GM12878 (cell line): ENCODE data around the gene SYCP2. TPM values are rescaled to one million over a fixed set of nuclear protein-coding genes. Genes with fewer than 3 reads are reported as not detected.

Experiments used
- ATAC-seq: fragments of 200-7000 bp; cut with Tn5 transposase; 3 replicates; pipeline ENCODE4 v1.9.1; 2020; ENCODE audit warnings: mild to moderate bottlenecking, moderate library complexity
- BruUV-seq: library from RNA; stranded (reverse); fragments of 400-500 nt; replicated peaks from 2 replicates; lab custom pipeline; 2021; lab: Mats Ljungman, UMichigan
- CTCF ChIA-PET: fragments of 300-600 bp; sonication (Branson Sonifier 250); formaldehyde crosslinking; extraction: SDS; loops from one replicate; lab custom pipeline; 2021; ENCODE audit warnings: inconsistent platforms; lab: Yijun Ruan, JAX
- POLR2A ChIA-PET: fragments of 350-600 bp; formaldehyde crosslinking; extraction: SDS; loops from one replicate; lab custom pipeline; 2021; ENCODE audit warnings: inconsistent platforms; lab: Charles Lee
- RAD21 ChIA-PET: fragments of 300-600 bp; sonication (Branson Sonifier 250); formaldehyde crosslinking; loops from one replicate; lab custom pipeline; 2023; ENCODE audit warnings: antibody characterized with exemption; ENCODE audit not compliant: unreplicated experiment; lab: Charles Lee
- SMC1A ChIA-PET: fragments of 300-600 bp; sonication (Branson Sonifier 250); formaldehyde crosslinking; loops from one replicate; lab custom pipeline; 2023; ENCODE audit not compliant: unreplicated experiment, uncharacterized antibody; lab: Charles Lee
- DNase-seq: peaks from one replicate; pipeline ENCODE4 v3.0.0-alpha.2; 2011; ENCODE audit warnings: low read depth, low spot score
- FAIRE-seq: peaks from 3 replicates; lab custom pipeline; 2011; peaks lifted over from hg19 to GRCh38; lab: Jason Lieb, UNC
- H2AFZ ChIP-seq: 2 replicates; pipeline ENCODE4 v1.6.0; 2011; ENCODE audit warnings: low read depth, low read length, control low read depth; ENCODE audit not compliant: control insufficient read depth
- H3K27ac ChIP-seq: 2 replicates; pipeline ENCODE4 v1.5.1; 2011; ENCODE audit warnings: control low read depth; ENCODE audit not compliant: control insufficient read depth, insufficient read depth
- H3K27me3 ChIP-seq, 2 experiments: replicated peaks in 1 of 2; 2 replicates each; pipeline versions ENCODE4 v1.6.0 to v1.6.1; 2011; ENCODE audit warnings: low read length in 1 of 2; ENCODE audit not compliant: control insufficient read depth in 2 of 2, insufficient read depth in 2 of 2
- H3K36me3 ChIP-seq, 2 experiments: 2 replicates each; pipeline ENCODE4 v1.5.1; 2011; ENCODE audit warnings: low read length in 1 of 2; ENCODE audit not compliant: control insufficient read depth in 2 of 2, insufficient read depth in 2 of 2
- H3K4me1 ChIP-seq: 2 replicates; pipeline ENCODE4 v1.6.1; 2011; ENCODE audit warnings: mild to moderate bottlenecking, low read length, moderate library complexity, mixed read lengths; ENCODE audit not compliant: control insufficient read depth, insufficient read depth
- H3K4me2 ChIP-seq: 2 replicates; pipeline ENCODE4 v1.6.0; 2011; ENCODE audit warnings: control low read depth; ENCODE audit not compliant: control insufficient read depth, insufficient read depth
- H3K4me3 ChIP-seq: fragments of 200-600 bp; sonication (generic); 2 replicates; pipeline ENCODE4 v1.5.1; 2016
- H3K79me2 ChIP-seq: 2 replicates; pipeline ENCODE4 v1.6.0; 2011; ENCODE audit warnings: low read length; ENCODE audit not compliant: control insufficient read depth, insufficient read depth
- H3K9ac ChIP-seq: 2 replicates; pipeline ENCODE4 v1.8.0; 2011; ENCODE audit warnings: low read length, control low read depth, mixed read lengths; ENCODE audit not compliant: control insufficient read depth, insufficient read depth
- H3K9me3 ChIP-seq: replicated peaks from 3 replicates; pipeline ENCODE4 v1.5.1; 2011; ENCODE audit warnings: mild to moderate bottlenecking, low read length; ENCODE audit not compliant: control insufficient read depth, insufficient read depth
- H4K20me1 ChIP-seq: 2 replicates; pipeline ENCODE4 v1.6.0; 2011; ENCODE audit not compliant: control insufficient read depth, insufficient read depth
- EGR1 ChIP-seq, 2 experiments: IDR thresholded peaks; 1 replicate in 1 of 2; 2 replicates in 1 of 2; pipeline ENCODE4 v1.6.1; 2011 to 2012; ENCODE audit warnings: low read depth in 2 of 2, low read length in 2 of 2, borderline replicate concordance in 1 of 2, mild to moderate bottlenecking in 1 of 2, moderate library complexity in 1 of 2
- KAT2A ChIP-seq: conservative IDR thresholded peaks from 2 replicates; pipeline ENCODE4 v1.6.1; 2011; ENCODE audit warnings: low read depth, low read length; ENCODE audit not compliant: control insufficient read depth
- MAX ChIP-seq: IDR thresholded peaks from 2 replicates; pipeline ENCODE4 v1.6.1; 2012; ENCODE audit warnings: low read depth, low read length, improper control_type of control experiment
- MEF2B ChIP-seq: fragments of 450-650 bp; IDR thresholded peaks from 2 replicates; pipeline ENCODE4 v1.6.1; 2018; ENCODE audit warnings: mild to moderate bottlenecking, moderate library complexity; ENCODE audit not compliant: partially characterized antibody, poor library complexity, severe bottlenecking
- POLR2AphosphoS2 ChIP-seq: IDR thresholded peaks from 2 replicates; pipeline ENCODE4 v1.6.1; 2011; ENCODE audit warnings: low read depth, mild to moderate bottlenecking, low read length, improper control_type of control experiment, moderate library complexity
- SIN3A ChIP-seq: IDR thresholded peaks from 2 replicates; pipeline ENCODE4 v1.6.1; 2012; ENCODE audit warnings: low read depth, low read length, improper control_type of control experiment
- WGBS: methylation state at CpG from one replicate; pipeline ENCODE4 v1.1.6; 2016; ENCODE audit warnings: low lambda C conversion rate; ENCODE audit not compliant: insufficient replicate concordance, insufficient coverage; ENCODE audit errors: missing lambda C conversion rate; 5-methylcytosine and 5-hydroxymethylcytosine counted together
- in situ Hi-C: fragments of 300-500 bp; cut with MboI; formaldehyde crosslinking; loops from 9 replicates; pipeline ENCODE4 v1.14.3; 2018; ENCODE audit warnings: mixed read lengths
- intact Hi-C: fragments of 100-400 bp; cut with micrococcal nuclease; formaldehyde crosslinking; loops from one replicate; pipeline ENCODE4 v1.14.2; 2022; ENCODE audit not compliant: unreplicated experiment
- polyA plus RNA-seq, 11 experiments: library from polyadenylated mRNA; depleted of rRNA in 4 of 11; unstranded in 6 of 11; stranded (reverse) in 5 of 11; fragments of >200 nt; fragmentation: Nextera tagmentation in 4 of 11; fragmentation: Illumina TruSeq in 1 of 11; extraction: Ambion mirVana in 4 of 11; extraction: Trizol in 1 of 11; gene quantifications; 1 replicate in 1 of 11; 2 replicates in 10 of 11; pipeline versions ENCODE4 v1.2.1 to v1.2.3, GENCODE V29; 2011 to 2016; ENCODE audit warnings: inconsistent platforms in 2 of 11, missing spikeins in 2 of 11, low read depth in 1 of 11
- total RNA-seq, 4 experiments: library from RNA; depleted of rRNA in 3 of 4; stranded (reverse); fragments of >200 nt in 3 of 4; fragmentation: Illumina TruSeq in 1 of 4; extraction: Trizol in 1 of 4; gene quantifications; 2 replicates each; pipeline versions ENCODE4 v1.2.1 to v1.2.3, GENCODE V29; 2013 to 2021
- TF ChIP-seq, protein P1 (sequence below): fragments of 450-650 bp; IDR thresholded peaks from 2 replicates; pipeline ENCODE4 v1.6.1; 2017; ENCODE audit warnings: low read depth, mild to moderate bottlenecking, moderate library complexity

SYCP2 gene
- total and polyA plus RNA-seq, 10 of the 15 experiments (the other 5 are each of a cell fraction or from before 2014, with no cell fraction given), result 0.01 to 0.18 (median 0.09) TPM; not detected in 2

GRCh38 chr20:59940956-59941294 is 7.5 kb upstream of the SYCP2 start:
- peaks cover 0 to 1% of the 10 kb centered on the region in 2 experiments; a peak in 1 of 4 replicates for H3K36me3 ChIP-seq
- in situ Hi-C loops, result no loop called here
- TF ChIP-seq KAT2A (no peak), MEF2B (peak; percentile 15), POLR2AphosphoS2 (0 out of 2 replicates have a peak, but pooled peaks have one; percentile 4), MAX (peak; percentile 3; the same call in 1 of the 2 replicates), SIN3A (0 out of 2 replicates have a peak, but pooled peaks have one; percentile 16), EGR1 (IDR thresholded peaks at IDR 0.05; ENCODE audit: borderline replicate concordance in 1 of 2, low read depth in 2 of 2, low read length in 2 of 2) (no peak)
- TF ChIP-seq, protein P1, sequence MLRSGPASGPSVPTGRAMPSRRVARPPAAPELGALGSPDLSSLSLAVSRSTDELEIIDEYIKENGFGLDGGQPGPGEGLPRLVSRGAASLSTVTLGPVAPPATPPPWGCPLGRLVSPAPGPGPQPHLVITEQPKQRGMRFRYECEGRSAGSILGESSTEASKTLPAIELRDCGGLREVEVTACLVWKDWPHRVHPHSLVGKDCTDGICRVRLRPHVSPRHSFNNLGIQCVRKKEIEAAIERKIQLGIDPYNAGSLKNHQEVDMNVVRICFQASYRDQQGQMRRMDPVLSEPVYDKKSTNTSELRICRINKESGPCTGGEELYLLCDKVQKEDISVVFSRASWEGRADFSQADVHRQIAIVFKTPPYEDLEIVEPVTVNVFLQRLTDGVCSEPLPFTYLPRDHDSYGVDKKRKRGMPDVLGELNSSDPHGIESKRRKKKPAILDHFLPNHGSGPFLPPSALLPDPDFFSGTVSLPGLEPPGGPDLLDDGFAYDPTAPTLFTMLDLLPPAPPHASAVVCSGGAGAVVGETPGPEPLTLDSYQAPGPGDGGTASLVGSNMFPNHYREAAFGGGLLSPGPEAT, result peak; percentile 31; the same call in 1 of the 2 replicates
- TF ChIP-seq, all 136 proteins: peak for 5
- Histone ChIP-seq H3K4me1 (peaks cover 10% of the 10 kb centered on the region), H3K27ac (peak overlapping the region; percentile 93), H2AFZ (peak overlapping the region; percentile 98), H4K20me1 (no peaks in the 10 kb centered on the region), H3K9me3 (no peaks in the 10 kb centered on the region), H3K9ac (peak overlapping the region; percentile 74), H3K4me2 (peak overlapping the region; percentile 97), H3K4me3 (peak overlapping the region; percentile 99), H3K79me2 (peaks cover 14% of the 10 kb centered on the region), H3K27me3 (no peaks in the 10 kb centered on the region)
- intact Hi-C loops, result loop anchor here (10.0 kb wide), 1 partner anchor 114 kb away; no protein-coding TSS in a partner anchor
- WGBS, result 0% methylated on average over 4 of the region's 4 CpGs
- POLR2A ChIA-PET, result interaction anchor here (0.7 to 1.3 kb wide), 2 partner anchors 8 to 1600 kb away, joined by 3 read pairs; no protein-coding TSS in a partner anchor
- FAIRE-seq (no peak), ATAC-seq (no peak; the same call in 2 of the 3 replicates), DNase-seq (no peak)
- BruUV-seq, result no TSS peak
- SMC1A ChIA-PET, result interaction anchor here (0.7 to 2.5 kb wide), 5 partner anchors 9 to 188 kb away, joined by 3 to 8 read pairs (median 5); no protein-coding TSS in a partner anchor
- CTCF ChIA-PET, result interaction anchor here (1.0 to 9.5 kb wide), 4 partner anchors 9 to 270 kb away, joined by 3 to 173 read pairs (median 4); no protein-coding TSS in a partner anchor
- RAD21 ChIA-PET, result interaction anchor here (0.9 to 1.2 kb wide), 4 partner anchors 9 to 117 kb away, joined by 3 to 4 read pairs (median 4); no protein-coding TSS in a partner anchor
